ENCODE measurements around the gene PIGQ. TPM values are rescaled to one million over a fixed set of nuclear protein-coding genes. Genes with fewer than 3 reads are reported as not detected.
A peak's percentile ranks its signal among the peaks of the same experiment; 100 is the strongest.

The PIGQ gene
- total and polyA plus RNA-seq, 2 of the 13 experiments (the other 11 are each of a cell fraction or from before 2014, with no cell fraction given) = 7.7 to 19.7 TPM

DNA sequence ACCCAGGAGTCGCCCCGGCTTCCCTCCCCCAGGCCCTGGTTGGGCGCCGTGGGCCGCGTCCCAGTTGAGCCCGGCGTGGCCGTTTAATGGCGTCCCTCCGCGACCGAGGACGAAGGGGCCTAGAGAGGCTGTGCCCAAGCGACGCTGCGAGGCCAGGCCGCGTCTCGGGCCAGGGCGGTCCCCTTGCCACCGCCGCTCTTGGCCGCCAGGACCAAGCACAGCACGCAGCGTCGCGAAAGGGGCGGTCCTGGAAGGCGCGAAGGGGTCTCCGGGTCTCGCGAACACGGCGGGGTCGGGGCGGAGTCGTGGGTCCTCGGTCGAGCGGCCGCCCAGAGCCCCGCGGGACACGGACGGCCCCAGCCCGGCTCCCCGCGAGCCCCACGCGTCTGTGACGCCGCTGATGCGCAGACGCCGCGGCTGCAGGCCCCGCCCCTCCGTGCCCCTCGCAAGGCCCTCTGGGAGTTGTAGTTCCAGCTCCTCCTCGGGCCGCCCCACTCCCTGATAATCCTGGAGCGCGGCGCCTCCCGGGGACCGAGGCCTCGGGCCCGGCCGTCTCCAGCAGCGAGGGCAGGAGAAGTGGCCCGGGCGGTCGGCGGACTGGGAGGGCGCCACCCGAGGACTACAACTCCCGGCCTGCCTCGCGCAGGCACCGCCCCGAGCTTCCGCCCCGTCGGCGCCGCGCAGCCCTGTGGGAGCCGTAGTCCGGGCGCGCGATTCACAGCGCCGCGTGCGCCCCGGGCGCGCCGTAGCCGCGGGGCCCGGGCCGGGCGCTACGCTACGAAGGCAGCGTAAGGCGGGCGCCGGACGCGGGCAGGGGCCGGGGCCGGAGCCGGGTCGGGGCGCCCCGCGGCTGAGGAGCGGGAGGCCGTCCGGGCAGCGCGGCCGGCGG, 42.5 kb upstream of the PIGQ start, which contains the start of gene CAPN15 (continued):
- peak; percentile 45; the same call in 1 of the 2 replicates for TF ChIP-seq ZBTB25 (CRISPR knock-in tag; IDR thresholded peaks at IDR 0.05)
- no peak for TF ChIP-seq ZNF850 (CRISPR knock-in tag; conservative IDR thresholded peaks at IDR 0.05)
- peak; percentile 82; the same call in 1 of the 2 replicates for TF ChIP-seq KAT7 (CRISPR knock-in tag; IDR thresholded peaks at IDR 0.05; ENCODE audit: borderline replicate concordance)
- TF ChIP-seq MTA3 (CRISPR knock-in tag; IDR thresholded peaks at IDR 0.05) = no peak
- 0 out of 2 replicates have a peak, but pooled peaks have one; percentile 72 for TF ChIP-seq CAMTA2 (CRISPR knock-in tag; IDR thresholded peaks at IDR 0.05; ENCODE audit: borderline replicate concordance)
- TF ChIP-seq ZNF616 (CRISPR knock-in tag; IDR thresholded peaks at IDR 0.05; ENCODE audit: low read depth) = no peak
- TF ChIP-seq ZNF724P (CRISPR knock-in tag; IDR thresholded peaks at IDR 0.05; ENCODE audit: borderline replicate concordance) = 0 out of 2 replicates have a peak, but pooled peaks have one; percentile 20
- 0 out of 2 replicates have a peak, but pooled peaks have one; percentile 79 for TF ChIP-seq ZNF576 (CRISPR knock-in tag; IDR thresholded peaks at IDR 0.05)
- no peak for TF ChIP-seq ZUFSP (CRISPR knock-in tag; IDR thresholded peaks at IDR 0.05; ENCODE audit: borderline replicate concordance)
- no peak for TF ChIP-seq ZMYM4 (CRISPR knock-in tag; IDR thresholded peaks at IDR 0.05)
- no peak for TF ChIP-seq REXO4 (CRISPR knock-in tag; IDR thresholded peaks at IDR 0.05; ENCODE audit: borderline replicate concordance)
- 0 out of 2 replicates have a peak, but pooled peaks have one; percentile 74 for TF ChIP-seq SMAD9 (CRISPR knock-in tag; IDR thresholded peaks at IDR 0.05)
- peak; percentile 75 for TF ChIP-seq SAP130 (CRISPR knock-in tag; IDR thresholded peaks at IDR 0.05; ENCODE audit: low read depth)
- TF ChIP-seq SSRP1 (CRISPR knock-in tag; IDR thresholded peaks at IDR 0.05) = no peak
- TF ChIP-seq NFKBIZ (CRISPR knock-in tag; IDR thresholded peaks at IDR 0.05) = no peak
- TF ChIP-seq ZHX1 (CRISPR knock-in tag; IDR thresholded peaks at IDR 0.05; ENCODE audit: low read depth) = peak; percentile 71; the same call in 1 of the 2 replicates
- TF ChIP-seq HNF4A (CRISPR knock-in tag; IDR thresholded peaks at IDR 0.05) = no peak
- TF ChIP-seq NKX3-1 (CRISPR knock-in tag; IDR thresholded peaks at IDR 0.05) = no peak; the same call in 1 of the 2 replicates
- no peak for TF ChIP-seq TCF12 (IDR thresholded peaks at IDR 0.05)
- TF ChIP-seq TCF12 (CRISPR knock-in tag; IDR thresholded peaks at IDR 0.05) = peak; percentile 87; the same call in 1 of the 2 replicates
- TF ChIP-seq ZFP37 (CRISPR knock-in tag; IDR thresholded peaks at IDR 0.05; ENCODE audit: borderline replicate concordance) = no peak; the same call in 1 of the 2 replicates
- TF ChIP-seq ZZZ3 (CRISPR knock-in tag; IDR thresholded peaks at IDR 0.05; ENCODE audit: borderline replicate concordance) = 0 out of 2 replicates have a peak, but pooled peaks have one; percentile 39
- TF ChIP-seq KDM2A (CRISPR knock-in tag; IDR thresholded peaks at IDR 0.05; ENCODE audit: borderline replicate concordance, low read depth) = peak; percentile 96
- no peak for TF ChIP-seq PRMT3 (CRISPR knock-in tag; IDR thresholded peaks at IDR 0.05; ENCODE audit: borderline replicate concordance, low read depth)
- peak; percentile 46; the same call in 1 of the 2 replicates for TF ChIP-seq IRF2 (CRISPR knock-in tag; IDR thresholded peaks at IDR 0.05)

Data from HepG2 (cell line).